Endodermal cell (in vitro differentiated cells): ENCODE measurements around the gene GAREM1. TPM values are rescaled to one million over a fixed set of nuclear protein-coding genes. Genes with fewer than 3 reads are reported as not detected.

Source experiments
- DNase-seq: peaks from one replicate; pipeline ENCODE4 v3.0.0-alpha.2; 2017
- H3K27ac ChIP-seq: 2 replicates; pipeline ENCODE4 v1.5.1; 2013; ENCODE audit warnings: mild to moderate bottlenecking, low read depth, low read length, moderate library complexity
- H3K27me3 ChIP-seq: 2 replicates; pipeline ENCODE4 v1.6.1; 2013; ENCODE audit warnings: mild to moderate bottlenecking, low read length, moderate library complexity; ENCODE audit not compliant: insufficient read depth, control insufficient read depth, poor library complexity, severe bottlenecking
- H3K36me3 ChIP-seq: 2 replicates; pipeline ENCODE4 v1.7.0; 2013; ENCODE audit warnings: mild to moderate bottlenecking, low read length, moderate library complexity; ENCODE audit not compliant: control insufficient read depth, insufficient read depth
- H3K4me1 ChIP-seq: one replicate; pipeline ENCODE4 v1.7.0; 2013; ENCODE audit warnings: low read length; ENCODE audit not compliant: control insufficient read depth, insufficient read depth
- H3K4me3 ChIP-seq: 2 replicates; pipeline ENCODE4 v1.5.1; 2013; ENCODE audit warnings: mild to moderate bottlenecking, low read length, moderate library complexity
- H3K9ac ChIP-seq: 2 replicates; pipeline ENCODE4 v1.6.1; 2013; ENCODE audit warnings: mild to moderate bottlenecking, low read length, moderate library complexity; ENCODE audit not compliant: poor library complexity, severe bottlenecking; ENCODE audit errors: extremely low read depth
- H3K9me3 ChIP-seq: 2 replicates; pipeline ENCODE4 v1.6.1; 2013; ENCODE audit warnings: mild to moderate bottlenecking, low read length, moderate library complexity; ENCODE audit not compliant: control insufficient read depth
- H3K27ac Mint-ChIP-seq: 2 replicates; pipeline ENCODE4 v1.8.0; 2020; ENCODE audit warnings: mixed read lengths
- H3K27me3 Mint-ChIP-seq: 2 replicates; pipeline ENCODE4 v1.8.0; 2021; ENCODE audit warnings: mild to moderate bottlenecking, mixed read lengths; ENCODE audit not compliant: insufficient read depth
- H3K36me3 Mint-ChIP-seq: 2 replicates; pipeline ENCODE4 v1.8.0; 2020; ENCODE audit warnings: low read depth, mixed read lengths
- H3K4me1 Mint-ChIP-seq: 2 replicates; pipeline ENCODE4 v1.8.0; 2020; ENCODE audit warnings: mixed read lengths
- H3K4me3 Mint-ChIP-seq: 2 replicates; pipeline ENCODE4 v1.8.0; 2020; ENCODE audit warnings: mild to moderate bottlenecking, moderate library complexity, mixed read lengths
- H3K9me3 Mint-ChIP-seq: 2 replicates; pipeline ENCODE4 v1.8.0; 2020; ENCODE audit warnings: mild to moderate bottlenecking, mixed read lengths
- CTCF ChIP-seq: fragments of 200-600 bp; sonication (generic); conservative IDR thresholded peaks from 2 replicates; pipeline ENCODE4 v1.5.0; 2021; ENCODE audit warnings: antibody characterized with exemption, mild to moderate bottlenecking
- WGBS, 2 experiments: methylation state at CpG; one replicate each; pipeline versions ENCODE4 v1.1.5 to v1.1.7; 2013; ENCODE audit warnings: missing lambda C conversion rate in 2 of 2, mixed read lengths in 1 of 2; ENCODE audit not compliant: insufficient coverage in 1 of 2, insufficient read length in 1 of 2; 5-methylcytosine and 5-hydroxymethylcytosine counted together
- total RNA-seq, 2 donors: library from RNA; stranded (reverse); fragmentation: NEBNext Ultra II Directional in 1 of 2; extraction: Animal tissue kit (Norgen Biotek cat#: 25700) in 1 of 2; gene quantifications; 2 replicates in 1 of 2; 3 replicates in 1 of 2; pipeline ENCODE4 v1.2.1, GENCODE V29; 2021

The GAREM1 gene
- total RNA-seq, 2 donors from 2014 or later: 9.2 to 9.4 TPM

- Histone ChIP-seq H3K4me3 (no peak overlapping the region), H3K27me3 (no peaks in the 10 kb centered on the region), H3K36me3 (no peaks in the 10 kb centered on the region), H3K4me1 (peaks cover 4% of the 10 kb centered on the region), H3K9me3 (no peaks in the 10 kb centered on the region), H3K27ac (no peak overlapping the region), H3K9ac (no peak overlapping the region)
- peaks cover 2% of the 10 kb centered on the region for H3K27me3 Mint-ChIP-seq
- no peak overlapping the region for H3K27ac Mint-ChIP-seq
- no peak overlapping the region for H3K4me3 Mint-ChIP-seq
- TF ChIP-seq CTCF: no peak
- no peaks in the 10 kb centered on the region for H3K9me3 Mint-ChIP-seq
- WGBS, 2 experiments: 94 to 97% methylated on average over 2 to 3 of the region's 3 CpGs
- H3K4me1 Mint-ChIP-seq: peaks cover 21% of the 10 kb centered on the region
- H3K36me3 Mint-ChIP-seq: no peaks in the 10 kb centered on the region
- no peak for DNase-seq
Observed at GRCh38 chr18:32255570-32255969, 215.1 kb downstream of the GAREM1 start.

DNA sequence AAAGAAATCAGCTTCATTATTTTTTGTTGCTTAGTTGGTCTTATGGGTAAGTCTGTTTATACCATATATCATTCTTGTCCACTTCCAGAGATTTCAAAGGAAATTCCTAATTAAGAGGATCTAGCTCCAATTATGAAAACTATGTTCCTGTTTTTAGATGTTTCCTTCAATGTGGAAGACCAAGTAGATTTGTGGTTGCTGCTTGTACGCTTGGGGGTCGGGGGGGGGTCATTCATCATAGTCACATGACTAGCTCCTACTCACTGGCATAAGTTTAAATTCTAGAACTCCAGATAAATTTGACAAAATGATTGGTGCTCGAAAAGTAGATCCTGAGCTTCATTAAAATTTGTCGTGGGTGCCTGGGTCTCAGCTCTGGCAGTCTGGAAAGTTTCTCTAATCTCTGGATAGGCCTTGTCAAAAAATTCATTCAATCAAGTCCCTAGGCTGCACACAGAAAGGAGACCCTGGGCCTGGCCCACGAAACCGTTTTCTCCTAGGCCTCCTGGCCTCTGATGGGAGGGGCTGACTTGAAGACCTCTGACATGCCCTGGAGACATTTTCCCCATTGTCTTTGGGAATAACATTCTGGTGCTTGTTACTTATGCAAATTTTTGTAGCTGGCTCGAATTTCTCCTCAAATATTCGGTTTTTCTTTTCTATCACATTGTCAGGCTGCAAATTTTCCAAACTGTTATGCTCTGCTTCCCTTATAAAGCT, 218.4 kb downstream of the GAREM1 start:
- H3K36me3 ChIP-seq: no peaks in the 10 kb centered on the region
- H3K9me3 Mint-ChIP-seq: no peaks in the 10 kb centered on the region
- H3K4me3 Mint-ChIP-seq: no peak overlapping the region
- no peak overlapping the region for H3K27ac Mint-ChIP-seq
- peaks cover 12% of the 10 kb centered on the region for H3K4me1 Mint-ChIP-seq
- 84 to 88% methylated on average over 6 to 8 of the region's 8 CpGs for whole genome bisulfite sequencing, 2 experiments
- H3K4me3 ChIP-seq: no peak overlapping the region
- no peaks in the 10 kb centered on the region for H3K27me3 ChIP-seq
- no peaks in the 10 kb centered on the region for H3K27me3 Mint-ChIP-seq
- no peaks in the 10 kb centered on the region for H3K36me3 Mint-ChIP-seq
- no peak overlapping the region for H3K27ac ChIP-seq
- DNase-seq: no peak
- H3K9me3 ChIP-seq: no peaks in the 10 kb centered on the region
- peaks cover 4% of the 10 kb centered on the region for H3K4me1 ChIP-seq
- TF ChIP-seq CTCF: no peak
- H3K9ac ChIP-seq: no peak overlapping the region

- H3K9me3 Mint-ChIP-seq: no peaks in the 10 kb centered on the region
- H3K9me3 ChIP-seq: no peaks in the 10 kb centered on the region
- H3K27ac ChIP-seq: no peak overlapping the region
- no peaks in the 10 kb centered on the region for H3K36me3 ChIP-seq
- no peaks in the 10 kb centered on the region for H3K27me3 Mint-ChIP-seq
- peaks cover 10% of the 10 kb centered on the region for H3K4me1 Mint-ChIP-seq
- 91 to 94% methylated on average over 2 to 3 of the region's 3 CpGs for WGBS, 2 experiments
- no peak overlapping the region for H3K27ac Mint-ChIP-seq
- TF ChIP-seq CTCF: no peak
- H3K9ac ChIP-seq: no peak overlapping the region
- no peak overlapping the region for H3K4me3 ChIP-seq
- H3K4me3 Mint-ChIP-seq: no peak overlapping the region
- no peaks in the 10 kb centered on the region for H3K36me3 Mint-ChIP-seq
- H3K4me1 ChIP-seq: no peaks in the 10 kb centered on the region
- DNase-seq: no peak
- no peaks in the 10 kb centered on the region for H3K27me3 ChIP-seq
Observed at GRCh38 chr18:32251466-32251865, 219.2 kb downstream of the GAREM1 start.
